Neural progenitor cell (in vitro differentiated cells): ENCODE results near the gene TMEM134.

Source experiments
- CTCF ChIP-seq: fragments of 200-600 bp; sonication (generic); IDR thresholded peaks from 2 replicates; pipeline ENCODE4 v1.5.1; 2017; ENCODE audit warnings: antibody characterized with exemption, mild to moderate bottlenecking
- EZH2phosphoT487 ChIP-seq: fragments of 200-600 bp; sonication (generic); IDR thresholded peaks from 2 replicates; pipeline ENCODE4 v1.6.1; 2017; ENCODE audit warnings: antibody characterized with exemption

- TF ChIP-seq CTCF (no peak), EZH2phosphoT487 (no peak)
Observed at GRCh38 chr11:67472882-67473281, 3.8 kb upstream of the TMEM134 start.
